IMR-90 (cell line): ENCODE data around the gene PLA2G10. TPM values are rescaled to one million over a fixed set of nuclear protein-coding genes. Genes with fewer than 3 reads are reported as not detected.

Experiments used
- ATAC-seq: fragments of 200-7000 bp; cut with Tn5 transposase; 2 replicates; pipeline ENCODE4 v1.9.1; 2020; ENCODE audit warnings: low read depth, mild to moderate bottlenecking, moderate library complexity
- BruUV-seq: library from RNA; stranded (reverse); fragments of 400-500 nt; replicated peaks from 2 replicates; lab custom pipeline; 2021; lab: Mats Ljungman, UMichigan
- CTCF ChIA-PET: fragments of 300-600 bp; formaldehyde crosslinking; extraction: SDS; loops from one replicate; lab custom pipeline; 2021; ENCODE audit warnings: antibody characterized with exemption; lab: Yijun Ruan, JAX
- POLR2A ChIA-PET: fragments of 300-600 bp; sonication (Branson Sonifier 250); formaldehyde crosslinking; loops from one replicate; lab custom pipeline; 2022; ENCODE audit warnings: antibody characterized with exemption; ENCODE audit not compliant: unreplicated experiment; lab: Charles Lee
- DNase-seq: peaks from one replicate; pipeline ENCODE4 v3.0.0; 2013
- H2AFZ ChIP-seq: replicated peaks from 2 replicates; pipeline ENCODE3; 2013; ENCODE audit warnings: low read length, mild to moderate bottlenecking; ENCODE audit not compliant: poor library complexity
- H2AK5ac ChIP-seq: 2 replicates; pipeline ENCODE4 v1.6.1; 2013; ENCODE audit warnings: low read depth, low read length, inconsistent platforms
- H2AK9ac ChIP-seq: replicated peaks from 2 replicates; pipeline ENCODE3; 2013; ENCODE audit warnings: mild to moderate bottlenecking, low read depth, low read length, moderate library complexity; ENCODE audit not compliant: poor library complexity
- H2BK120ac ChIP-seq: 2 replicates; pipeline ENCODE4 v1.6.1; 2013; ENCODE audit warnings: low read depth, low read length, inconsistent platforms
- H2BK15ac ChIP-seq: 3 replicates; pipeline ENCODE4 v1.6.1; 2013; ENCODE audit warnings: low read depth, low read length, inconsistent platforms
- H2BK20ac ChIP-seq: 2 replicates; pipeline ENCODE4 v1.6.1; 2013; ENCODE audit warnings: low read depth, mild to moderate bottlenecking, inconsistent platforms, low read length, moderate library complexity
- H2BK5ac ChIP-seq: 2 replicates; pipeline ENCODE4 v1.6.1; 2013; ENCODE audit warnings: mild to moderate bottlenecking, low read depth, low read length, inconsistent platforms; ENCODE audit not compliant: poor library complexity, severe bottlenecking
- H3K14ac ChIP-seq: replicated peaks from 2 replicates; pipeline ENCODE4 v1.6.1; 2013; ENCODE audit warnings: low read depth, low read length, inconsistent platforms
- H3K18ac ChIP-seq: 2 replicates; pipeline ENCODE4 v1.6.1; 2013; ENCODE audit warnings: low read depth, low read length, control low read depth
- H3K23ac ChIP-seq: 2 replicates; pipeline ENCODE4 v1.6.1; 2013; ENCODE audit warnings: low read depth, low read length, inconsistent platforms
- H3K27ac ChIP-seq: 2 replicates; pipeline ENCODE4 v1.5.1; 2013; ENCODE audit warnings: mild to moderate bottlenecking, control low read depth, low read length; ENCODE audit not compliant: insufficient read depth
- H3K27me3 ChIP-seq: 2 replicates; pipeline ENCODE4 v1.6.1; 2013; ENCODE audit warnings: low read length; ENCODE audit not compliant: control insufficient read depth, insufficient read depth
- H3K36me3 ChIP-seq: 2 replicates; pipeline ENCODE4 v1.6.1; 2013; ENCODE audit warnings: low read length, mixed read lengths; ENCODE audit not compliant: control insufficient read depth, insufficient read depth
- H3K4ac ChIP-seq: 2 replicates; pipeline ENCODE4 v1.6.1; 2013; ENCODE audit warnings: low read depth, low read length, inconsistent platforms
- H3K4me1 ChIP-seq: 2 replicates; pipeline ENCODE4 v1.6.1; 2013; ENCODE audit warnings: low read length, mixed read lengths; ENCODE audit not compliant: control insufficient read depth, insufficient read depth
- H3K4me2 ChIP-seq: 2 replicates; pipeline ENCODE4 v1.6.1; 2013; ENCODE audit warnings: low read depth, mild to moderate bottlenecking, control low read depth, low read length, moderate library complexity
- H3K4me3 ChIP-seq: 2 replicates; pipeline ENCODE4 v1.5.1; 2013; ENCODE audit warnings: low read depth, mild to moderate bottlenecking, control low read depth, low read length, moderate library complexity; ENCODE audit not compliant: insufficient read depth
- H3K56ac ChIP-seq: 2 replicates; pipeline ENCODE4 v1.6.1; 2013; ENCODE audit warnings: low read length, inconsistent platforms; ENCODE audit not compliant: insufficient read depth; ENCODE audit errors: extremely low read depth
- H3K79me1 ChIP-seq, 2 experiments: 2 replicates each; pipeline ENCODE4 v1.6.1; 2013; ENCODE audit warnings: low read length in 2 of 2, inconsistent platforms in 1 of 2, low read depth in 1 of 2
- H3K9ac ChIP-seq: 2 replicates; pipeline ENCODE4 v1.6.1; 2013; ENCODE audit warnings: low read depth, low read length, control low read depth
- H3K9me1 ChIP-seq: 2 replicates; pipeline ENCODE4 v1.6.1; 2013; ENCODE audit warnings: low read length, inconsistent platforms; ENCODE audit not compliant: insufficient read depth
- H3K9me3 ChIP-seq: 2 replicates; pipeline ENCODE4 v1.6.1; 2013; ENCODE audit warnings: low read length; ENCODE audit not compliant: control insufficient read depth, insufficient read depth
- H4K20me1 ChIP-seq: 2 replicates; pipeline ENCODE4 v1.6.1; 2013; ENCODE audit warnings: low read length, inconsistent platforms; ENCODE audit not compliant: insufficient read depth
- H4K5ac ChIP-seq: 2 replicates; pipeline ENCODE4 v1.6.1; 2013; ENCODE audit warnings: mild to moderate bottlenecking, low read depth, low read length, control low read depth
- H4K8ac ChIP-seq, 2 experiments: 2 replicates each; pipeline ENCODE4 v1.6.1; 2013; ENCODE audit warnings: low read depth in 2 of 2, low read length in 2 of 2, control low read depth in 1 of 2, inconsistent platforms in 1 of 2
- H4K91ac ChIP-seq: 2 replicates; pipeline ENCODE4 v1.6.1; 2013; ENCODE audit warnings: low read depth, low read length, inconsistent platforms; ENCODE audit not compliant: insufficient read depth
- CEBPB ChIP-seq: IDR thresholded peaks from 2 replicates; pipeline ENCODE4 v1.6.1; 2012; ENCODE audit warnings: low read depth, low read length, improper control_type of control experiment
- CHD1 ChIP-seq: IDR thresholded peaks from 2 replicates; pipeline ENCODE4 v1.6.1; 2012; ENCODE audit warnings: low read depth, low read length, improper control_type of control experiment
- FOS ChIP-seq: fragments of 150-350 bp; IDR thresholded peaks from 2 replicates; pipeline ENCODE4 v1.6.1; 2016; ENCODE audit warnings: low read depth, low read length
- MAZ ChIP-seq: IDR thresholded peaks from 2 replicates; pipeline ENCODE4 v1.6.1; 2012; ENCODE audit warnings: low read depth, mild to moderate bottlenecking, low read length, improper control_type of control experiment, moderate library complexity, borderline replicate concordance
- MXI1 ChIP-seq: IDR thresholded peaks from 2 replicates; pipeline ENCODE4 v1.6.1; 2012; ENCODE audit warnings: low read depth, mild to moderate bottlenecking, low read length, moderate library complexity, borderline replicate concordance
- NFE2L2 ChIP-seq: fragments of 150-350 bp; IDR thresholded peaks from 2 replicates; pipeline ENCODE4 v1.6.1; 2016; ENCODE audit warnings: low read depth, mild to moderate bottlenecking, low read length
- POLR2A ChIP-seq: IDR thresholded peaks from 2 replicates; pipeline ENCODE4 v1.6.1; 2012; ENCODE audit warnings: mild to moderate bottlenecking, low read depth, low read length
- RAD21 ChIP-seq: IDR thresholded peaks from 2 replicates; pipeline ENCODE4 v1.6.1; 2012; ENCODE audit warnings: low read length, improper control_type of control experiment
- SMC3 ChIP-seq: fragments of 150-350 bp; IDR thresholded peaks from 2 replicates; pipeline ENCODE4 v1.6.1; 2016; ENCODE audit warnings: low read depth, mild to moderate bottlenecking, antibody characterized with exemption, low read length, moderate library complexity
- WGBS, 2 experiments: methylation state at CpG; one replicate each; pipeline versions ENCODE4 v1.1.5 to v1.1.7; 2013; ENCODE audit warnings: missing lambda C conversion rate in 2 of 2; ENCODE audit not compliant: insufficient read length in 1 of 2; ENCODE audit errors: extremely low coverage in 2 of 2; 5-methylcytosine and 5-hydroxymethylcytosine counted together
- dilution Hi-C: fragments of 300-500 bp; cut with HindIII; formaldehyde crosslinking; loops from one replicate; pipeline ENCODE4 v1.14.3; 2018; ENCODE audit warnings: low sequenced_read_pairs; ENCODE audit not compliant: unreplicated experiment
- in situ Hi-C: fragments of 300-500 bp; cut with MboI; formaldehyde crosslinking; loops from 3 replicates; pipeline ENCODE4 v1.14.3; 2019; ENCODE audit warnings: low sequenced_read_pairs, inconsistent platforms, mixed read lengths
- intact Hi-C: fragments of 100-400 bp; cut with micrococcal nuclease; formaldehyde crosslinking; loops from 2 replicates; pipeline ENCODE4 v1.10.0; 2022
- polyA plus RNA-seq, 3 experiments: library from polyadenylated mRNA; depleted of rRNA; stranded (reverse); fragments of >200 nt; gene quantifications; 2 replicates each; pipeline ENCODE4 v1.2.3, GENCODE V29; 2012; ENCODE audit warnings: low replicate concordance in 1 of 3
- total RNA-seq: library from RNA; depleted of rRNA; stranded (reverse); fragments of >200 nt; gene quantifications from 2 replicates; pipeline ENCODE4 v1.2.3, GENCODE V29; 2012
- TF ChIP-seq, protein P1 (sequence below): conservative IDR thresholded peaks from 2 replicates; pipeline ENCODE4 v1.5.1; 2012; ENCODE audit warnings: mild to moderate bottlenecking, low read depth, low read length, improper control_type of control experiment
- TF ChIP-seq, protein P2 (sequence below): fragments of 150-350 bp; IDR thresholded peaks from 2 replicates; pipeline ENCODE4 v1.6.1; 2016; ENCODE audit warnings: low read depth, mild to moderate bottlenecking, low read length, moderate library complexity, borderline replicate concordance

Gene PLA2G10
- total and polyA plus RNA-seq, 2 of the 4 experiments (the other 2 are of a cell fraction): not detected

DNA sequence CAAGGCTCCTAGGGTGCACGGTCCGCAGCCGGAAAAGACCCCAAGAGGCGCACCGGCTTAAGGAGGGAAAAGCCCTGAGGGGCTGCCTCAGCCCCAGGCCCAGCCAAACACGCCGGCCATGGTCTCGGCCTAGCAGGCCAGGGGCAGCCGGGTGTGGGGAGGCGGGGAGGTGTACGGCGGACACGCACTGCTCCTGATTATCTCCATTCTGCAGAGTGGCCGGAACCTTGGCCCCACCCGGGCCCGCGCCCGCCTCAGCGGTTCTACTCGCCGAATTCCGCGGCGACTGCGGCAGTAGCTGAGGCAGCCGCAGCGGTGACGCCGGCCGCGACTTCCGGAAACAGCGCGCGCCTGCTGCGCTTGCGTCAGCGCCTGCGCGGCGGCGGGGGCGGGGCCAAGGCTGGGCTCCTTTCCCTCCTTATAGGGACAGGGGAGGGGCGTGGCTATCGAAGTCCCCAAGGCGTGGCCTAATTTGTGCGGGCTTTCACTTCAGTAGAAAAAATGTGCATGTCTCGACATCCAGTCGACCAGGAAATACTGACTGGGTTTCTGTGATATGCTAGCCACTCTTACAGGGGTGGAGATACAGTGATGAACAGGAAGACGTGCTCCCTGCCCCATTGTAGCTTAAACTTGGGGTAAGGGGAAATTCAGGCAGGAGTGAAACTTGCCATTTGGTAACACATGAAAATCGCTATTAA, 64.0 kb downstream of the PLA2G10 start, which contains the start of gene PARN (continued):
- TF ChIP-seq, protein P1, sequence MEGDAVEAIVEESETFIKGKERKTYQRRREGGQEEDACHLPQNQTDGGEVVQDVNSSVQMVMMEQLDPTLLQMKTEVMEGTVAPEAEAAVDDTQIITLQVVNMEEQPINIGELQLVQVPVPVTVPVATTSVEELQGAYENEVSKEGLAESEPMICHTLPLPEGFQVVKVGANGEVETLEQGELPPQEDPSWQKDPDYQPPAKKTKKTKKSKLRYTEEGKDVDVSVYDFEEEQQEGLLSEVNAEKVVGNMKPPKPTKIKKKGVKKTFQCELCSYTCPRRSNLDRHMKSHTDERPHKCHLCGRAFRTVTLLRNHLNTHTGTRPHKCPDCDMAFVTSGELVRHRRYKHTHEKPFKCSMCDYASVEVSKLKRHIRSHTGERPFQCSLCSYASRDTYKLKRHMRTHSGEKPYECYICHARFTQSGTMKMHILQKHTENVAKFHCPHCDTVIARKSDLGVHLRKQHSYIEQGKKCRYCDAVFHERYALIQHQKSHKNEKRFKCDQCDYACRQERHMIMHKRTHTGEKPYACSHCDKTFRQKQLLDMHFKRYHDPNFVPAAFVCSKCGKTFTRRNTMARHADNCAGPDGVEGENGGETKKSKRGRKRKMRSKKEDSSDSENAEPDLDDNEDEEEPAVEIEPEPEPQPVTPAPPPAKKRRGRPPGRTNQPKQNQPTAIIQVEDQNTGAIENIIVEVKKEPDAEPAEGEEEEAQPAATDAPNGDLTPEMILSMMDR: no peak

DNA sequence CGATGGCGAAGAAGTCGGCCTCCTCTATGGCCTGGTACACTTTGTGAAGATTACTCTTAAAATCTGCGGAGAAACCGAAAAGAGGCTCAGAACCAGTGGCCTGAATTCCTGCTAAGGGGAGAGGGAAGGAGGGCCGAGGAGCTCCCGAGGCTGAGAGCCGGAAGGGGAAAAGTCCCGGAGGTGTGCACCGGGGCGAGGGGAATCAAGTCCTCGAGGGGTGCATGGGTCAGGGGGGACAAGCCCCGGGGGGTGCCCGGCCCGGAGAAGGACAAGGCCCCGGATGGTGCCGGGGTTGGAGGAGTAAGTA, 64.5 kb downstream of the PLA2G10 start:
- dilution Hi-C loops (no loop called here), intact Hi-C loops (no loop called here), in situ Hi-C loops (loop anchor here (25.0 kb wide), 1 partner anchor 333 kb away; no protein-coding TSS in a partner anchor)
- Histone ChIP-seq H3K27ac (peak overlapping the region; percentile 81), H2AK5ac (peak overlapping the region; percentile 79), H3K36me3 (peaks cover 7% of the 10 kb centered on the region), H3K4me2 (peak overlapping the region; percentile 99), H4K8ac (peak overlapping the region; percentile 86 to 92), H3K9ac (peak overlapping the region; percentile 86), H2BK5ac (no peak overlapping the region), H3K9me1 (no peaks in the 10 kb centered on the region; the same call in 1 of the 2 replicates), H2BK20ac (no peak overlapping the region), H4K5ac (peak overlapping the region; percentile 42), H3K9me3 (no peaks in the 10 kb centered on the region), H3K4ac (peak overlapping the region; percentile 84), H2BK120ac (no peak overlapping the region; the same call in 1 of the 2 replicates), H3K18ac (no peak overlapping the region), H4K20me1 (peaks cover 9% of the 10 kb centered on the region), H3K27me3 (no peaks in the 10 kb centered on the region), H2BK15ac (no peak overlapping the region), H3K4me1 (peaks cover 6% of the 10 kb centered on the region), H3K79me1 (peaks cover 18 to 39% of the 10 kb centered on the region in 2 experiments), H3K14ac (peak overlapping the region; percentile 86), H3K56ac (peak overlapping the region; percentile 72; the same call in 1 of the 2 replicates), H4K91ac (peak overlapping the region; percentile 53; the same call in 1 of the 2 replicates), H3K23ac (peak overlapping the region; percentile 89), H3K4me3 (peak overlapping the region; percentile 73), H2AK9ac (peak overlapping the region; percentile 96), H2AFZ (peak overlapping the region; percentile 94)
- POLR2A ChIA-PET: no interaction called here
- ATAC-seq (no peak; the same call in 1 of the 2 replicates), DNase-seq (no peak)
- no TSS peak for BruUV-seq
- 6% methylated on average over 6 of the region's 17 CpGs; no CpG with 5 or more reads in 1 of the 2 experiments for WGBS, 2 experiments
- CTCF ChIA-PET: no interaction called here
- TF ChIP-seq CEBPB (no peak), MAZ (no peak), CHD1 (no peak), MXI1 (no peak), FOS (no peak), POLR2A (no peak), RAD21 (no peak), NFE2L2 (no peak), SMC3 (no peak)
- TF ChIP-seq, protein P1: no peak
- TF ChIP-seq, protein P2, sequence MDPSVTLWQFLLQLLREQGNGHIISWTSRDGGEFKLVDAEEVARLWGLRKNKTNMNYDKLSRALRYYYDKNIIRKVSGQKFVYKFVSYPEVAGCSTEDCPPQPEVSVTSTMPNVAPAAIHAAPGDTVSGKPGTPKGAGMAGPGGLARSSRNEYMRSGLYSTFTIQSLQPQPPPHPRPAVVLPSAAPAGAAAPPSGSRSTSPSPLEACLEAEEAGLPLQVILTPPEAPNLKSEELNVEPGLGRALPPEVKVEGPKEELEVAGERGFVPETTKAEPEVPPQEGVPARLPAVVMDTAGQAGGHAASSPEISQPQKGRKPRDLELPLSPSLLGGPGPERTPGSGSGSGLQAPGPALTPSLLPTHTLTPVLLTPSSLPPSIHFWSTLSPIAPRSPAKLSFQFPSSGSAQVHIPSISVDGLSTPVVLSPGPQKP: no peak
